ENCODE data around the gene ZNF609.

GRCh38 chr15:64462492-64462891 is 2.1 kb downstream of the ZNF609 start:
- TF ChIP-seq, protein P1, sequence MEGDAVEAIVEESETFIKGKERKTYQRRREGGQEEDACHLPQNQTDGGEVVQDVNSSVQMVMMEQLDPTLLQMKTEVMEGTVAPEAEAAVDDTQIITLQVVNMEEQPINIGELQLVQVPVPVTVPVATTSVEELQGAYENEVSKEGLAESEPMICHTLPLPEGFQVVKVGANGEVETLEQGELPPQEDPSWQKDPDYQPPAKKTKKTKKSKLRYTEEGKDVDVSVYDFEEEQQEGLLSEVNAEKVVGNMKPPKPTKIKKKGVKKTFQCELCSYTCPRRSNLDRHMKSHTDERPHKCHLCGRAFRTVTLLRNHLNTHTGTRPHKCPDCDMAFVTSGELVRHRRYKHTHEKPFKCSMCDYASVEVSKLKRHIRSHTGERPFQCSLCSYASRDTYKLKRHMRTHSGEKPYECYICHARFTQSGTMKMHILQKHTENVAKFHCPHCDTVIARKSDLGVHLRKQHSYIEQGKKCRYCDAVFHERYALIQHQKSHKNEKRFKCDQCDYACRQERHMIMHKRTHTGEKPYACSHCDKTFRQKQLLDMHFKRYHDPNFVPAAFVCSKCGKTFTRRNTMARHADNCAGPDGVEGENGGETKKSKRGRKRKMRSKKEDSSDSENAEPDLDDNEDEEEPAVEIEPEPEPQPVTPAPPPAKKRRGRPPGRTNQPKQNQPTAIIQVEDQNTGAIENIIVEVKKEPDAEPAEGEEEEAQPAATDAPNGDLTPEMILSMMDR (IDR thresholded peaks at IDR 0.05 in 2 of 3, conservative IDR thresholded peaks at IDR 0.05 in 1 of 3; ENCODE audit: control insufficient read depth in 2 of 3, extremely low read depth in 1 of 3, insufficient read depth in 1 of 3, low read depth in 3 of 3, low read length in 3 of 3) = no peak
- TF ChIP-seq, protein P2, sequence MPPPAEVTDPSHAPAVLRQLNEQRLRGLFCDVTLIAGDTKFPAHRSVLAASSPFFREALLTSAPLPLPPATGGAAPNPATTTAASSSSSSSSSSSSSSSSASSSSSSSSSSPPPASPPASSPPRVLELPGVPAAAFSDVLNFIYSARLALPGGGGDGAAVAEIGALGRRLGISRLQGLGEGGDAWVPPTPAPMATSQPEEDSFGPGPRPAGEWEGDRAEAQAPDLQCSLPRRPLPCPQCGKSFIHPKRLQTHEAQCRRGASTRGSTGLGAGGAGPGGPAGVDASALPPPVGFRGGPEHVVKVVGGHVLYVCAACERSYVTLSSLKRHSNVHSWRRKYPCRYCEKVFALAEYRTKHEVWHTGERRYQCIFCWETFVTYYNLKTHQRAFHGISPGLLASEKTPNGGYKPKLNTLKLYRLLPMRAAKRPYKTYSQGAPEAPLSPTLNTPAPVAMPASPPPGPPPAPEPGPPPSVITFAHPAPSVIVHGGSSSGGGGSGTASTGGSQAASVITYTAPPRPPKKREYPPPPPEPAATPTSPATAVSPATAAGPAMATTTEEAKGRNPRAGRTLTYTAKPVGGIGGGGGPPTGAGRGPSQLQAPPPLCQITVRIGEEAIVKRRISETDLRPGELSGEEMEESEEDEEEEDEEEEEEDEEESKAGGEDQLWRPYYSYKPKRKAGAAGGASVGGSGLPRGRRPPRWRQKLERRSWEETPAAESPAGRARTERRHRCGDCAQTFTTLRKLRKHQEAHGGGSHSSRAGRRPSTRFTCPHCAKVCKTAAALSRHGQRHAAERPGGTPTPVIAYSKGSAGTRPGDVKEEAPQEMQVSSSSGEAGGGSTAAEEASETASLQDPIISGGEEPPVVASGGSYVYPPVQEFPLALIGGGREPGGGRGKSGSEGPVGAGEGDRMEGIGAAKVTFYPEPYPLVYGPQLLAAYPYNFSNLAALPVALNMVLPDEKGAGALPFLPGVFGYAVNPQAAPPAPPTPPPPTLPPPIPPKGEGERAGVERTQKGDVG (CRISPR knock-in tag; IDR thresholded peaks at IDR 0.05) = no peak
- TF ChIP-seq ZNF24 (IDR thresholded peaks at IDR 0.05) = no peak
- TF ChIP-seq, protein P3, sequence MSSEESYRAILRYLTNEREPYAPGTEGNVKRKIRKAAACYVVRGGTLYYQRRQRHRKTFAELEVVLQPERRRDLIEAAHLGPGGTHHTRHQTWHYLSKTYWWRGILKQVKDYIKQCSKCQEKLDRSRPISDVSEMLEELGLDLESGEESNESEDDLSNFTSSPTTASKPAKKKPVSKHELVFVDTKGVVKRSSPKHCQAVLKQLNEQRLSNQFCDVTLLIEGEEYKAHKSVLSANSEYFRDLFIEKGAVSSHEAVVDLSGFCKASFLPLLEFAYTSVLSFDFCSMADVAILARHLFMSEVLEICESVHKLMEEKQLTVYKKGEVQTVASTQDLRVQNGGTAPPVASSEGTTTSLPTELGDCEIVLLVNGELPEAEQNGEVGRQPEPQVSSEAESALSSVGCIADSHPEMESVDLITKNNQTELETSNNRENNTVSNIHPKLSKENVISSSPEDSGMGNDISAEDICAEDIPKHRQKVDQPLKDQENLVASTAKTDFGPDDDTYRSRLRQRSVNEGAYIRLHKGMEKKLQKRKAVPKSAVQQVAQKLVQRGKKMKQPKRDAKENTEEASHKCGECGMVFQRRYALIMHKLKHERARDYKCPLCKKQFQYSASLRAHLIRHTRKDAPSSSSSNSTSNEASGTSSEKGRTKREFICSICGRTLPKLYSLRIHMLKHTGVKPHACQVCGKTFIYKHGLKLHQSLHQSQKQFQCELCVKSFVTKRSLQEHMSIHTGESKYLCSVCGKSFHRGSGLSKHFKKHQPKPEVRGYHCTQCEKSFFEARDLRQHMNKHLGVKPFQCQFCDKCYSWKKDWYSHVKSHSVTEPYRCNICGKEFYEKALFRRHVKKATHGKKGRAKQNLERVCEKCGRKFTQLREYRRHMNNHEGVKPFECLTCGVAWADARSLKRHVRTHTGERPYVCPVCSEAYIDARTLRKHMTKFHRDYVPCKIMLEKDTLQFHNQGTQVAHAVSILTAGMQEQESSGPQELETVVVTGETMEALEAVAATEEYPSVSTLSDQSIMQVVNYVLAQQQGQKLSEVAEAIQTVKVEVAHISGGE (CRISPR knock-in tag; IDR thresholded peaks at IDR 0.05) = no peak
- no peak for TF ChIP-seq POLR2AphosphoS2 (IDR thresholded peaks at IDR 0.05; ENCODE audit: low read depth, low read length)
